Activated effector memory CD4-positive, alpha-beta T cell treated with Interleukin-2 at 50 U/mL for 16 hours (primary cell): ENCODE results near the gene FAM114A1.
"Not testable (repeated sequence)": the region's sequence is repeated elsewhere in the genome, so short reads cannot be mapped to it uniquely, and the experiment has no call there.

Experiments used
- DNase-seq: peaks from one replicate; pipeline ENCODE4 v3.0.0-alpha.2; 2020

FAM114A1 gene

DNA sequence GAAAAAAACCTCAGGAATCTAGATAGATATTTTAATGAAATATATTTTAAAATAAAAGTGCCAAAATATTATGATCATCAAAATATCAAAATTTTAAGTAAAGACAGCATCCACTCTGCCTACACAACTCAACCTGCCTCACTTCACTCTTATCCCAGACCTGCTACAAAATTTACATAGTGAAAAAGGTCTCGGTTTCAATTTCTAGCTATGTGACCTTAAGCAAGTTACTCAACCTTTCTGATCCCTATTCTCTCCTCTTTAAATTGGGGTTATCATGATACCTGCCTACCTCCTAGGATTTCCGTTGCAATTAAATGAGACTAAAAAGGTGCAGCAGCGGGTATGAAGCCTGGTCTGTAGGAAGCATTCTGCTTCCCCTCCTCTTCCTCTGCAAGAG is 72.9 kb downstream of the FAM114A1 start:
- no peak for DNase-seq

DNA sequence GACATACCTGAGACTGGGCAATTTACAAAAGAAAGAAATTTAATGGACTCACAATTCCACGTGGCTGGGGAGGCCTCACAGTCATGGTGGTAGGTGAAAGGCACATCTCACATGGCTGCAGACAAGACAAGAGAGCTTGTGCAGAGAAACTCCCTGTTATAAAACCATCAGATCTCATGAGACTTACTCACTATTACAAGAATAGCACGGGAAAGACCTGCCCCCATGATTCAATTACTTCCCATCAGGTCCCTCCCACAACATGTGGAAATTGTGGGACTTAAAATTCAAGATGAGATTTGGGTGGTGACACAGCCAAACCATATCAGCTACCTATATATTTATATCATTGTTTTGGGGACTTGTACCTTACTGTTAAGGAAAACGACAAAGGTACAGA is 74.3 kb downstream of the FAM114A1 start:
- DNase-seq: not testable (repeated sequence)

DNA sequence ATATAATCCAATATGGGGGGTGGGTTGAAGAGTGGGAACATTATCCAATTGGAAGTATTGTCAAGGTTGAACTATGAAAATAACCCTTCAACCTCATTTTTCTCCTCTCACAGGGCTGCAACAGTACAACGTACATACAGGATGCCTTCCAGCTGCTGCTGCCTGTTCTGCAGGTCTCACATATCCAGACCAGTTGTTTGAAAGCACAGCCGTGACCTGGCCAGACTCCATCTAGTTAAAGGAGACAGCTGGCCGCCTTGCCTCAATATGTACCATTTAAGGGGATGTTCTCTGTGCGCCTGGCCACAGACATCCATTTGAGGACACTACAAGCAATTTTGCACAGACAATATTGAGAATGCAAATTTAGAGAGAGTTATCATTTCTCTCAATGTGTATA is 75.7 kb downstream of the FAM114A1 start:
- DNase-seq: no peak

DNA sequence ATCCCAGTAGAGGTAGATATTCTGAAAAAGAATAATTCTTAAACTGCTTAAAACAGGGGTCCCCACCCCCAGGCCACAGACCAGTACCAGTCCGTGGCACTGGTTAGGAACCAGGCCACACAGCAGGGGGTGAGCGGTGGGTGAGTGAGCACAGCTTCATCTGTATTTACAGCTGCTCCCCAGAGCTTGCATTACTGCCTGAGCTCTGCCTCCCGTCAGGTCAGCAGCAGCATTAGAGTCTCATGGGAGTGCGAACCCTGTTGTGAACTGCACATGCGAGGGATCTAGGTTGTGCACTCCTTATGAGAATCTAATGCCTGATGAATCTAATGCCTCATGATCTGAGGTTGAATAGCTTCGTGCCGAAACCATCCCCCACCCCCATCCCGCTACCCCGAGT is 76.8 kb downstream of the FAM114A1 start:
- DNase-seq: no peak

DNA sequence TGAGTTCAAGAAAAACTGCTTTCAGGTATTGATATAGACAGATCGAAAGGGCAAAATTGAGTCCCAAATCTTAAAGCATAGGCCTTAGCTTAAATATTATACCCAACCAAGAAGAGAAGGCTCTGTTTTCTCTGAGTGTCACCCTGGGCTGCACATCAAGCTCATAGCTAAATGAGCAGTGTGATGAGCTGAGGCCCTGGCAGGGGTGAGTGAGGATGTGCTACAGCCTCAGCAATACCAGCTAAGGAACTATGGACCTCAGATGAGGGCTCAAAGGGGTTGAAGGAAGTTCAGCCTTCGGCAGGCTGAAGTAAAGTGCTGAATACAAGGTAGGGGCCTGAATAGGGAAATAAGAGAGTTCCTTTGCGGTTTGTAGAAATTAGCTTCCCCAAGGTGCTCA is 79.3 kb downstream of the FAM114A1 start:
- DNase-seq: no peak

DNA sequence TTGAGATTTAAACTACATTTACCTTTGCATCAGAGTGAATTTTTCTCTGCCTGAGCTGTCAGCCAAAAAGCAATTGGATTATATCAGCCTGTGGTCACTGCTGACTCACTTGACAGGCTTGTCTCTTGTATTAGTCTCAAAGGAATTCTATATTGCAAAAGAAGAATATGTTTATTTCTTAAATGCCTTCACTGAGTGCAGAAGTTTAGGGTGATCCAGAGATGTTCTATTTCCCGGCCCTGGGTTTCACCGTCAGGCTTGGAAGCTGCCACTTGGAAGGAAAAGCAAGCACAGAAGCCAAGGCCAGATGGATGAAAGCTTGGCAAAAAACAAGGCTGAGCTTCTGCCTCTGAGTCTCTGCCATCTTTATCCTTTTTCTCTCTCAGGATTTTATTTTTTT is 80.9 kb downstream of the FAM114A1 start:
- DNase-seq: no peak

DNA sequence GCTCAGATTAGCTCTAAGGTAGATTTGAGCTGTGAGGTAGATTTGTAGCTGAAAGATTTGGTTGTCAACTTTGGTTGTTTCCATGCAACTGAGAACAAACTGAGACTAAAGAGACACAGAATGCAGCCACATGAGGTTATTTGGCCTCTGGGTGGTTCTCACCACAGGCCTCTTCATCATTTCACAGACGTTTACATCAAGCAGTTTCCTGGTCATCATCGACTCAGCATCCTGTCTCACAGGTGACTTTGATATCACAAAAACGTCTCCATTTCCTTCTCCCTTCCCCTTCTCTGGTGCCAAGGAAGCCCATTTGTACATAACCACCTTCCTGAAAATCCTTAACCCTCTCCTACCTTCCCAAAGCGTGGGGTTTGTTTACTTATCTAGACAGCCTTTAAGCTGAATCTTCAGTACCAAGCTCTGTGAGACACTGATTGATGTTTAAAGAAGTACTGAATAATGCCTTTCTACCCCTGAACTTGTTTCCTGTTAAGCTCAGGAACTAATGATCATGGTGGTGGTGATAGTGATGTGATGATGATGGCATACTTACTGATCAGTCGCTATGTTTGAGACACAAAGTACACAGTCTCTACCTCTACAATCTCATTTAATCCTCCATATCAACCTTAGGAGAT is 81.9 kb downstream of the FAM114A1 start:
- DNase-seq: peak; percentile 2

DNA sequence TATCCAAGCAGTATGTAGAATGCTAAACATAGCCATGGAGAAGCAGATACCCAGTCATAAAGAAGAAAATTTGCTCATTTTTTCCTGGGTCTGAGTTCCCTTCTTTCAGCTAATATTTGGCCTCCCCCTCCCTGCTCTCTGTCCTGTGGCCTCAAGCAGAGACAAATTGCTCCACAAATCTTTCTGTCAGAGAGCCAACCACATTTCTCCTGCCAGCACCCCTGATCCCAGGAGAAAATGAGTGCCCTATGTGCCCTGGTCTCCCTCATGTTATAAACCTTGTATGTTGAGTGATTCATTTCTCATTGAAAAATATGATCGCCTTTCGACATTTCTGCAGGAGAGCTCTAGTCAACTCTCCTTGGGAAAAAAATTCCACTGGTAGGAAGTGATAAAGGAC is 82.6 kb downstream of the FAM114A1 start:
- DNase-seq: no peak

DNA sequence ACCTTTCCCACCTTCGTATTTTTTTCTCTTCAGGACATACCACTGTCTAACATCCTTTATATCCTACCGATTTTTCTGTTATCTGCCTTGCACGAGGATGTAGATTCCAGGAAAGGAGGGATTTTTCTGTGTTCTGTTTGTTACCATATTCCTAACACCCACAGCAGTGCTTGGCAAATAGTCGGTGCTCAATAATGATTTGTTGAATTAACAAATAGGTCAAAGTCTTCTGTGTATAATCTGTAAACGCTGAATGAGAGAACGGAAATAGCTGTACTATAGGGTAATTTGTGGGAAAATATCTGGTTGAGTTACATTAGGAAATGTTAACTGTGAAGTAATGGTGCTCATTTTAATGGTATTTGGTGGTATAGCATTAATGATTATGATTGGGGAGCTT is 83.1 kb downstream of the FAM114A1 start:
- no peak for DNase-seq

DNA sequence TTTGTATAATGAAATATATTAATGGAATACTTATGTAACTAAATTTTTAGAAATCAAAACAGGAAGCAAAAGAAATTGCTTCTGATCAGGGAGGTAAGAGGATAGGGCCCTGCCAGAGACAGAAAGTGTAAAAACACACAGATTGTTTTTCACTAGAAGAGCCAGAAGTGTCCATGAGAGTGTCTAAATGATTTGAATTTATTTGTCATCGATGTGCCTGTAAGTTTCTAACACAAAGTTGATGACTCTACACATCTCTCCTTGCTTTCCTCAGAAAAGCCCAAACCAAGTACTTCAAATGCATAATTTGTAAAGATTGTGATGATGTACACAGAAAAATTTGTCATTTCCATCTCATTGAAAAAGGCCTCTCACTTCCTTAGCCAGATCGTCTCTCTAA is 84.0 kb downstream of the FAM114A1 start:
- DNase-seq: no peak

DNA sequence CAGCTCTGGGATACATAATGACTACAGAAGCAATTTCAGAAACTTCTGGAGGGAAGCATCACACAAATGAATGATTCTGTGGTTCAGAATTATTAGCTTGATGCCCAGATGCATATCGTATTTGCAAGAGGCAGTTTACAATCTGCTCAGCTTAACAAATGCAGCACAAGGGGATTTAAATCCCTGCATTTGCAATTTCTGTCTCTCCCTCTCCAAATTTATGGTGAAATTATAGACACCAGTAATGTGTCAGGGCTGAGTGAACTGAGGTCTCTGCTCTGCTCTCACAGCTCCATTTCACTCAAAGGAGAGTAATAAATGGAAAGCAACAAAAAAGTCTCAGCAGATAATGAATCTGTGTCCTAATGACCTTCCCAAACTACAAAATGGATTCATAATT is 84.4 kb downstream of the FAM114A1 start:
- DNase-seq: no peak

DNA sequence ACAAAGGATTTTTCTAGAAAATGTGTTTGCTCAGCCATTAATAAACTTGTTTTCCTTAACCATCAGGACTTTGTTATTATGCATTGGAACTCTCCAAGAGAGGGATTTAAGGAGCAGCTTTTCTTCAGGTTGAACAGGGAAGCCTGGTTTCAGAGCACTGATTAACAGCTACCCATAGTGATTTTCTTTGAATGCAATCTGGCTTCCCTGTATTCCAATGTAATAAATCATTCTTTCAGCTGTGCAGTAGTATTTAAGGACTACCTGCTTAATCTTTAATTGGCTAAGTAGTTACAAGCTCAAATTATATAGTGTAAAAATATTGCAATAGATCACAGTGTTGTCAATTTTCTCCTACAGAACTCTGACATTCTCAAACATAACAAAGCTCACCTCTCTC is 87.1 kb downstream of the FAM114A1 start:
- no peak for DNase-seq

DNA sequence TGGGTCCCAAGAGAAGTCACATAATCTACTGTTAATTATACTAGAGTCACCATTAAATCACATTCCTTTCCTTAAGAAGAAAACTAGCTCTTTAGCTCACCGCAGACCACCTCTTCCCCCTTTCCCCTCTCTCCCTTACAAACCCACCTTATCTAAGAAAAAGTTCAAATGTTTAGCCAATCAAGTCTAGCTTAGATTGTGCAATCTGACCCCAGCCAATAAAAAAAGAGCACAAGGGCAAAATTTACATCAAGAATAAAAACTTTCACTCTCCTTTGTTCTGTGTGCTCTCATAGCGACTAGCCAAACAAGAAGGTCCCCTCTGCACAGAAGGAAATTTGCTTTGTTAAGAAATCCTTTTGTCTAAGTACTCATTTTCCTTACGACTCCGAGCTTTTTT is 88.4 kb downstream of the FAM114A1 start:
- no peak for DNase-seq

DNA sequence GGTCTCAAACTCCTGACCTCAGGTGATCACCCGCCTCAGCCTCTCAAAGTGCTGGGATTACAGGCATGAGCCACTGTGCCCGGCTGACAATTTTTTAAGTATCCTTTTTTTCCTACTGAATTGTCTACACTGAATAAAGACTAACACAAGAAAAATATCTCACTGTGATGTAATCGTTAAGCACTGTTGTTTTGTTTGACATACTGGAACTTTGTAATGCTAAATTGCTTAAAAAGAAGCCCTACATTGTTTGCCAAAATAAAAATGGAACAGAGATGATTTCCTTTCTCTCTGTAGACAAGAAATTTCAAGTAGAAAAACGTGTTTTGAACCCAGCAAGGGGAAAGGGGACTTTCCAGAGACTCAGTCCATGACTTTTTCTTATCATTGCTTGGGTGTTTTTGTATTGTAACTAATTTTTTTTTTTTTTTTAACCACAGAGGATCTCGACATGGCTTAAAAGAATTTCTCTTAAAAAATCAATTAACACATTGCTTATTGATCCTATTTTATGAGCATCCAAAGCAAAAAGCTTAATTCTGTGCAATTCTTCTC is 89.7 kb downstream of the FAM114A1 start:
- no peak for DNase-seq

DNA sequence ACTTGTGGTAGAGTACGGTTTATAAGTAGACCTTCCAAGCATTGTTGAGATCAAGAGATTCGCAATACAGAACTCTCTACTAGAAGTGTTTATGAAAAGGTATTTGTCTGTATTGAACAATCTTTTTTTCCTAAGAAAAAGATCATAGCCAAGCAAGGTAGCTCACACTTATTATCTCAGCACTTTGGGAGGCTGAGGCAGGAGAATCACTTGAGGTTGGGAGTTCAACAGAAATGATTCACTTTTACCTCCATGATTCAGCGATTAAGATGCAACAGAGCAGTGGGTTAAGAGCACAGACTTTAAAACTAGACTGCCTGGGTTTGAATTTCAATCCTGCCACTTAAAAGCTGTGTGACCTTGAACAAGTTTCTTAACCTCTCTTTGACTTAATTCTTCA is 90.3 kb downstream of the FAM114A1 start:
- DNase-seq: no peak

DNA sequence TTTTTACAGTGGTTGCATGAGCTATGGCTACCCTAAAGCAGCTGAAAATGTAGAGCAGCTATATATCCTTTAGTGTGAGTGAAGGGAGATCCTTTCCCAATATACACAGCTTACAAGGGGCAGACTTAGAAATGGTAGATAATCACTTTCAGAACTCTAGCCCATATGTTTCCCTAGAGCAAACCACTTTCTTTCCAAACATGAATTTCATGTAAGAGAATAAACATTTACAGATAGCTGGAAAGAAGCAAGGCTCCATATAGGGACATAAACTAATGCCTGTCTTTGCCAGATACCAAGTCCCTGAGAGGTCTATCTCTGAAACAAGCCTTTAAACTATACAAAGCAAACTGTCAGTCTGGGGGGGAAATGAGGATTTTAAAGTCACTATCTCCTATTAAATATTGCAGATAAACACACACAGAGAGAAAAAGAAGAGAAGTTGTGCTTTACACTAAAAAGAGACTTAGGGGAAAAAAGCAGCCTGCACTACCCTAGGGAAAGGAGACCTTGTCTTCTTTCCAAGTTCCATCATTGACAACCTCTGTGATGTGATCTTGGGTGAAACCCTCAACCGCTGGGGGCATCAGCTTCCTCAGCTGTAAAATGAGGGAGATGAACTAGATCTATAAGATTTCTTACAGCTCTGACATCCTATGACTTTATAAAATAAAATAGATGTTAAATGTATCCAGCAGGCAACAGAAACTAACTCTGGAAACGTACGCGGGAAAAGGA is 91.0 kb downstream of the FAM114A1 start:
- DNase-seq: no peak

DNA sequence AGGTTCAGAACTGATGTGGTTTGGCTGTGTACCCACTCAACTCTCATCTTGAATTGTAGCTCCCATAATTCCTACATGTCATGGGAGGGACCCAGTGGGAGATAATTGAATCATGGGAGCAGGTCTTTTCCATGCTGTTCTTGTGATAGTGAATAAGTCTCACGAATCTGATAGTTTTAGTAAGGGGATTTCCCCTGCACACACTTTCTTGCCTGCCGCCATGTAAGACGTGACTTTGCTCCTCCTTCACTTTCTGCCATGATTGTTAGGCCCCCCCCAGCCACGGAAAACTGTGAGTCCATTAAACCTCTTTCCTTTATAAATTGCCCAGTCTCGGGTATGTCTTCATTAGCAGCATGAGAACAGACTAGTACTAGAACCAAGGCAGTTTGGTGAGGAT is 91.6 kb downstream of the FAM114A1 start:
- not testable (repeated sequence) for DNase-seq

DNA sequence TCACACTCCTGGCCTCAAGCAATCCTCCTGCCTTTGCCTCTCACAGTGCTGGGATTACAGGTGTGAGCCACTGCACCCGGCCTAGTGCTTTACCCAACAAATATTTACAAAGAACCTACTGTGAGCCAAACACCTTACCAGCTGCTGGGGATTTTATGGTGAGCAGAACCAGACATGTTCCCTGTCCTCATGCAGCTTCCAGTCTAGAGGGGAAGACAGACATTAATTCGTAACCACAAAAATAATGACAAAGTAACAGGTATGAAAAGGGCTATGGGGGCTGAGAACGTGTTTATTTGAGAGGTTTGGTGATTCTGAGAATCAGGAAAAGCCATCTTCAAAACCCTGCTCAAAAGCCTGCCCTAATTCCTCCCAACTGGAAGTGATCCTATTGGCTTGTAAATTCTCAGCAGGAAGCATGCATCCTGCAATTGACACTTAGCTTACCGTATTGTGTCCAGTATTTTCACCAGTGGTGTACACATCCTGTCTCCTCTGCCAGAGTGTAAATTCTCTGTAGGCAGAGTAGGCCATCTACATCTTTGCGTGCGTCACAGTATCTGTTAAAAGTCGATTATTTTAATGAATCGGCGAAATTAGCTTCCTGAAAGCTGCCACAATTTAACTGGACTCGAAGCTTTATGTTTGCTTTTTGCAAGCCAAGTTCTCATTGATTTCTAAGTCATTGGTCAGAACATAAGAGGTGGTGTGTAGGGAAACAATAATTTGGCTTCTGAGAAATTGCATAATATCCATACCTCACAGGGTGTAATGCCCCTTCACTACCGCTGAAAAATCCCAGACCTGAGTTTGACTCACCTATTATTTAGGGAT is 97.6 kb downstream of the FAM114A1 start:
- no peak for DNase-seq

DNA sequence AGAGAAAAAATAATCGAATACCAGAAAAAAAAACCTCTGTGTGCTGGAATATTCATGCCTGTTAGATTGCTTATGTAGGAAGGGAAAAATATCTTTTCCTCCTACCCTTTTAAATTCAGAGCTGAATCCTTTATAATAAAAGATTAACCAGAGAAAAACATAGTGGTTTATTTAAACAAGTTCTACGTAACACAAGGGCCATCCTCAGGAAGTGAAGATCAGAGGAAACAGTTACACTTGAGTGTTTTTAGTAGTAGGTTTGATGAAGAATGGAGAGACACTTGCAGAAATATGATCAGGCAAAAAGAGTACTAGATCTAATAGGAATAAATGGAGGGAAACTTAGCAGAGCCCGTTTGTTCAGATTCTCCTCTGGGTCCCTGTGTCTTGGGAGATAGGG is 98.3 kb downstream of the FAM114A1 start:
- no peak for DNase-seq

DNA sequence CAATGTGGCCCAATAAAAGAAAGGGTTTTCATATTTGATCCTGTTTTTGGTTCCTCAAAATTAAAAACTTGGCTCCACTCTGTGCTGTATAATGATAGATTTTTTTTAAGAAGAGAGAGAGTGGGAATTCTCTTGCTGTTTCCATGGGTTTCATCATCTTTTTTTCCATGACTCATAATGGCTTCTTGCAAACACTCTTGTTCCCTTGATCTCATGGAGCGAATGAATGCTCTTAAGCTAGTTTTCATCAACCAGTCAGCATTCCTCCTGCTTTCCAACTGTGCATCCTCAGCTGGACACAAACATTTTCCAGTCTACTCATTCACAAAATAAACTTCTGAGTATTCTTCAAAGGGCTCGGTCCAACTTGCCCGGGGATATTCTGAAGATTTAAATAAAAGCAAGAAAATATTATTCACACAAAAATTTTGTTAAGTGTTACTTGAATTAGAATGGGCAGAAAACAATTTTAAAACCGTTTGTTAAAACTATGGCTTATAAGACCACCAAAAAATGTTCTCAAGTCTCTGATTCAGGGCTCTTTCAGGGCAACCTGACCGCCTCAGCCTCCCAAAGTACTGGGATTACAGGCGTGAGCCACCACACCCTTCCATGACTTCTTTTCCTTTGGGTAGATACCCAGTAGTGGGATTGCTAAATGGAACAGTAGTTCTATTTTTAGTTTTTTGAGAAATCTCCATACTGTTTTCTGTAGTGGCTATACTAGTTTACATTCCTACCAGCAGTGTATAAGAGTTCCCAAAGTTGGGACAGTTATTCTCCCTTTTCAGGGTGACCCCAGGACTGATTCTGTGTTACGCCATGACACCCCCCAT is 99.9 kb downstream of the FAM114A1 start:
- no peak for DNase-seq

DNA sequence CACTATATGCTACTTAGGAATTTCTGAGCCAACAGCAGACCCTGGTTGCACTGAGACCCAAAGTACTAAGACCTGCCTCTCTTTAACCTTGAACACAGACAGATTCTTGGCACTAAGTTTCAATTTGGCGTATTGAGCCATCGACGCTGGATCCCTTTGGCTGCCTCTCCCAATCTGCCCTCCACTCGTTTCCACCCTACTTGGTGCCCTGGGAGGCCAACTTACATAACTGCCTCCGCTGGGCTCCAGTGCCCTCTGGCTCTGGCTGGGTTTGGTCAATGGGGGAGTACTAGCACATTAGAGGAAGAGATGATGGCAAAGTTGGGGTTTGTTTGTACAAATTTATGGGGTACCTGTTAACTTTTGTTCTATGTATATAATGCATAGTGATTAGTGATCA is 101.1 kb downstream of the FAM114A1 start:
- no peak for DNase-seq

DNA sequence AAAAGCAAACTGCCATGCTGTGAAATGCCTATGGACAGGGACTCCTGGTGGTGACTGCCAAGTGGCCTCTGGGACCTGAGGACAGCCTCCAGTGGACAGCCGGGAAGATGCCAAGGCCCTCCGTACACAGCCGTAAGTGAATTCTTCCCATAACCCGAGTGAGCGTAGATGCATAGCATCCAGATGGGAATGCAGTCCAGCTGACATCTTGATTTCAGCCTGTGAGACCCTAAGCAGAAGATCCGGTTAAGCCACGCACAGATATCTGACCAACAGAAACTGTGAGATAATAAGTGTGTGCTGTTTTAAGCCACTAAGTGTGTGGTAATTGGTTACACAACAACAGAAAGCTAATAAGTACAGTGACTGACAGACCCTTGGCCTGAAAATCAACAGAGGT is 108.7 kb downstream of the FAM114A1 start:
- DNase-seq: no peak

DNA sequence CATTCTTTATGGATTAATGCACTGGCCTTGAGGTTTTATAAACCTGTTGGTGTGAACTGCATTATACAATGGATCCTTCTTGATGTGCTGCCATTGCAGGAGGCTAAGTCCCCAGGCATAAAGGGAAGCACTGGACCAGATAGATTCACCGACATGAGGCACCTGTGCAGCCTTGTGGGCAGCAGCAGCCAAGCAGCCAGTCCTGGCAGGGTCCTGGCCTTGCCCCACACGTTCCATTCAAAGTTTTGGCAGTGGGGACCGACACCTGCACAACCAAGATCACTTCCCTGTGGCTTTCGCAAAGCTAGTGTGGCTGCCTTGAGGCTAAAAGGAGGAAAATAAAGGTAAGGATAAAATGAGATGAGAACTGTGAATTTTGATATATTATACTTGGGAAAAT is 111.5 kb downstream of the FAM114A1 start:
- DNase-seq: no peak
